Stimulated activated CD8-positive, alpha-beta memory T cell treated with anti-CD3 and anti-CD28 coated beads, Interleukin-15, amount 100 ng/mL, for 1 hour (primary cell): ENCODE measurements around the gene LRRC4B.
A peak's percentile ranks its signal among the peaks of the same experiment; 100 is the strongest.

Source experiments
- DNase-seq: peaks from one replicate; pipeline ENCODE4 v3.0.0-alpha.2; 2020; ENCODE audit warnings: low read depth

LRRC4B gene

GRCh38 chr19:50522881-50523280, 45.4 kb downstream of the LRRC4B start:
- DNase-seq, result no peak

GRCh38 chr19:50520822-50521465, 47.3 kb downstream of the LRRC4B start:
- DNase-seq, result no peak

GRCh38 chr19:50519006-50519575, 49.1 kb downstream of the LRRC4B start:
- DNase-seq, result no peak

GRCh38 chr19:50518091-50519005, 49.9 kb downstream of the LRRC4B start:
- no peak for DNase-seq

GRCh38 chr19:50517704-50518075, 50.5 kb downstream of the LRRC4B start:
- no peak for DNase-seq

GRCh38 chr19:50516964-50517703, 51.1 kb downstream of the LRRC4B start:
- no peak for DNase-seq

GRCh38 chr19:50516456-50516855, 51.8 kb downstream of the LRRC4B start:
- no peak for DNase-seq

- no peak for DNase-seq
Observed at GRCh38 chr19:50515168-50515561, 53.1 kb downstream of the LRRC4B start.

- DNase-seq, result no peak
Observed at GRCh38 chr19:50514346-50515167, 53.7 kb downstream of the LRRC4B start.

GRCh38 chr19:50513746-50514345, 54.4 kb downstream of the LRRC4B start, which contains the start of gene ASPDH:
ASPDH (minus strand) TSS chr19:50513913; CDS start chr19:50513823, 90 bp downstream.
- no peak for DNase-seq

GRCh38 chr19:50512999-50513745, 55.1 kb downstream of the LRRC4B start:
- no peak for DNase-seq

- DNase-seq, result no peak
Observed at GRCh38 chr19:50512112-50512998, 55.9 kb downstream of the LRRC4B start.

- peak; percentile 92 for DNase-seq
Observed at GRCh38 chr19:50511069-50511822, 57.0 kb downstream of the LRRC4B start, which contains the start of gene JOSD2. JOSD2 (minus strand) TSS chr19:50511191; CDS start chr19:50510431, 760 bp downstream.

GRCh38 chr19:50510700-50511068, 57.6 kb downstream of the LRRC4B start:
- no peak for DNase-seq

- DNase-seq, result no peak
Observed at GRCh38 chr19:50510121-50510670, 58.0 kb downstream of the LRRC4B start.

GRCh38 chr19:50509366-50509765, 58.9 kb downstream of the LRRC4B start:
- DNase-seq, result no peak

GRCh38 chr19:50508843-50509190, 59.4 kb downstream of the LRRC4B start:
- DNase-seq, result no peak

GRCh38 chr19:50507376-50507775, 60.9 kb downstream of the LRRC4B start:
- no peak for DNase-seq
